ENCODE data around the gene NHEJ1. TPM values are rescaled to one million over a fixed set of nuclear protein-coding genes. Genes with fewer than 3 reads are reported as not detected.
A peak's percentile ranks its signal among the peaks of the same experiment; 100 is the strongest.

The NHEJ1 gene
- total RNA-seq, 4 donors from 2014 or later, result 8.6 to 13.8 (median 11.9) TPM

GRCh38 chr2:219119422-219120043 is 41.1 kb downstream of the NHEJ1 start:
- no peaks in the 10 kb centered on the region for H3K36me3 ChIP-seq
- intact Hi-C loops (cut with DNase I), result no loop called here
- H3K4me1 ChIP-seq, result no peaks in the 10 kb centered on the region
- TF ChIP-seq, protein P1, sequence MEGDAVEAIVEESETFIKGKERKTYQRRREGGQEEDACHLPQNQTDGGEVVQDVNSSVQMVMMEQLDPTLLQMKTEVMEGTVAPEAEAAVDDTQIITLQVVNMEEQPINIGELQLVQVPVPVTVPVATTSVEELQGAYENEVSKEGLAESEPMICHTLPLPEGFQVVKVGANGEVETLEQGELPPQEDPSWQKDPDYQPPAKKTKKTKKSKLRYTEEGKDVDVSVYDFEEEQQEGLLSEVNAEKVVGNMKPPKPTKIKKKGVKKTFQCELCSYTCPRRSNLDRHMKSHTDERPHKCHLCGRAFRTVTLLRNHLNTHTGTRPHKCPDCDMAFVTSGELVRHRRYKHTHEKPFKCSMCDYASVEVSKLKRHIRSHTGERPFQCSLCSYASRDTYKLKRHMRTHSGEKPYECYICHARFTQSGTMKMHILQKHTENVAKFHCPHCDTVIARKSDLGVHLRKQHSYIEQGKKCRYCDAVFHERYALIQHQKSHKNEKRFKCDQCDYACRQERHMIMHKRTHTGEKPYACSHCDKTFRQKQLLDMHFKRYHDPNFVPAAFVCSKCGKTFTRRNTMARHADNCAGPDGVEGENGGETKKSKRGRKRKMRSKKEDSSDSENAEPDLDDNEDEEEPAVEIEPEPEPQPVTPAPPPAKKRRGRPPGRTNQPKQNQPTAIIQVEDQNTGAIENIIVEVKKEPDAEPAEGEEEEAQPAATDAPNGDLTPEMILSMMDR (IDR thresholded peaks at IDR 0.05), result peak in 5 of 6 experiments; percentile 24 to 75 (median 49)
- TF ChIP-seq POLR2A (IDR thresholded peaks at IDR 0.05), result no peak
- H3K9me3 ChIP-seq, result no peaks in the 10 kb centered on the region
- WGBS, 2 donors, result 59 to 61% methylated on average over 7 of the region's 7 CpGs
- no peaks in the 10 kb centered on the region for H3K27me3 ChIP-seq
- H3K27ac ChIP-seq, result no peak overlapping the region
- no peak overlapping the region for H3K4me3 ChIP-seq (replicated peaks in 1 of 3)
- peak; percentile 57 to 65 for DNase-seq

DNA sequence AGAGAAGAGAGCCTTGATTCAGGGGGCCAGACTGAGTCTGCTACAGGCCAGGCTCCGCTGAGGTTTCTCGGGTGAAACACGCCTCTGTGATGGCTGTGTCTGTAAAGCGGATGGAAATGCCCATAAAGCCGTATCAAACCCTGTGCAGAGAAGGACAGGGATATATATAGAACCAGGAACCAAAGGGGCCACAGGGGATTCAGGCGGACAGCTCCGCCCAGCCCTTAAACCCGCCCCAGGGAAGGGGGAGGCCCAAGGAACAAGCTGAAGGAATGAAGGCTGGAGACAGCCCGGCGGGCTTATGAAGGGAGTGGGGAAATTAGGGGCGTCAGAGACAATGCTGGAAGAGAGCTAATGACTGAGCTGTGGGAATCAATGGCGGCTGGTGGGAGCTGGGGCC is 42.1 kb downstream of the NHEJ1 start:
- TF ChIP-seq POLR2A (IDR thresholded peaks at IDR 0.05), result no peak
- TF ChIP-seq, protein P1 (IDR thresholded peaks at IDR 0.05), result no peak
- Histone ChIP-seq H3K27ac (no peak overlapping the region), H3K4me3 (replicated peaks in 1 of 3) (no peak overlapping the region), H3K4me1 (no peaks in the 10 kb centered on the region), H3K36me3 (no peaks in the 10 kb centered on the region), H3K27me3 (no peaks in the 10 kb centered on the region), H3K9me3 (no peaks in the 10 kb centered on the region)
- WGBS, 2 donors, result 77 to 79% methylated on average over 12 of the region's 12 CpGs
- intact Hi-C loops (cut with DNase I), result no loop called here
- DNase-seq, result no peak

GRCh38 chr2:219116776-219117646 is 43.6 kb downstream of the NHEJ1 start:
- H3K36me3 ChIP-seq, result no peaks in the 10 kb centered on the region
- 74 to 77% methylated on average over 8 of the region's 8 CpGs for WGBS, 2 donors
- H3K4me1 ChIP-seq, result no peaks in the 10 kb centered on the region
- no peaks in the 10 kb centered on the region for H3K9me3 ChIP-seq
- TF ChIP-seq, protein P1 (IDR thresholded peaks at IDR 0.05), result no peak
- H3K27me3 ChIP-seq, result no peaks in the 10 kb centered on the region
- no peak for DNase-seq
- no peak overlapping the region for H3K27ac ChIP-seq
- intact Hi-C loops (cut with DNase I), result no loop called here
- no peak overlapping the region for H3K4me3 ChIP-seq (replicated peaks in 1 of 3)

- WGBS, 2 donors, result 84 to 85% methylated on average over 9 of the region's 9 CpGs
- H3K36me3 ChIP-seq, result no peaks in the 10 kb centered on the region
- no peaks in the 10 kb centered on the region for H3K4me1 ChIP-seq
- H3K27me3 ChIP-seq, result no peaks in the 10 kb centered on the region
- no peak overlapping the region for H3K27ac ChIP-seq
- no peak for DNase-seq
- TF ChIP-seq, protein P1 (IDR thresholded peaks at IDR 0.05), result no peak
- no peak for TF ChIP-seq POLR2A (IDR thresholded peaks at IDR 0.05)
- intact Hi-C loops (cut with DNase I), result no loop called here
- no peak overlapping the region for H3K4me3 ChIP-seq (replicated peaks in 1 of 3)
- no peaks in the 10 kb centered on the region for H3K9me3 ChIP-seq
Observed at GRCh38 chr2:219112651-219113338, 47.8 kb downstream of the NHEJ1 start.
